Measurements from ENCODE around the gene PPP2CA. TPM values are rescaled to one million over a fixed set of nuclear protein-coding genes. Genes with fewer than 3 reads are reported as not detected.
"Not testable (repeated sequence)": the region's sequence is repeated elsewhere in the genome, so short reads cannot be mapped to it uniquely, and the experiment has no call there.

The PPP2CA gene
- total and polyA plus RNA-seq, 5 donors from 2014 or later: 221 to 276 (median 233) TPM

- Mint-ChIP-seq H3K27me3 (peaks cover 38% of the 10 kb centered on the region), H3K9me3 (peaks cover 0 to 12% (median 6%) of the 10 kb centered on the region in 7 donors), H3K27ac (peak overlapping the region in 1 of 3 donors; percentile 20)
- not testable (repeated sequence) for H3K36me3 Mint-ChIP-seq; H3K4me3 ChIP-seq (ENCODE audit: low read depth, low read length); H3K27me3 ChIP-seq (ENCODE audit: control insufficient read depth, insufficient read depth, low read length); H3K4me1 ChIP-seq (ENCODE audit: control insufficient read depth, insufficient read depth, low read length, poor library complexity, severe bottlenecking); ATAC-seq (ENCODE audit: low read depth in 2 of 2); H3K36me3 ChIP-seq (ENCODE audit: control insufficient read depth, insufficient read depth, low read length); H3K27ac ChIP-seq (ENCODE audit: insufficient read depth, low read length, poor library complexity, severe bottlenecking); DNase-seq; H3K9me3 ChIP-seq (ENCODE audit: control insufficient read depth in 2 of 2, low read length in 2 of 2); H3K4me1 Mint-ChIP-seq; H3K4me3 Mint-ChIP-seq
Observed at GRCh38 chr5:134262629-134263028, 36.8 kb upstream of the PPP2CA start.

DNA sequence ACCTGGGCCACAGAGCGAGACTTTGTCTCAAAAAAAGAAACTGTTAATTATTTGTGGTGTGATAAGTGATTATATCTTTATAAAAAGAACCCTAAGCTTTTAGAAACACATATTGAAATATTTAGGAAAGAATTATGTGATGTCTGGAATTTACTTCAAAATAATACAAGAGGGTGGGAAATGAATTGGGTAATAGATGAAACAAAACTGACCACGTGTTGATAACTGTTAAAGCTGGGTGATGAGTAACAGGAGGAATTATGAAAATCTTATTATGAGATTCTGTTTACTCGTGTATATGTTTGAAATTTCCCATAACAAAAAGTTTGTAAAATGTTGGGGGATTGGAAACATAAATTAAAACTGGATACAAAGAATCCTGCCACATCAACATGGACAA, 33.0 kb upstream of the PPP2CA start:
- H3K27me3 Mint-ChIP-seq: peaks cover 26% of the 10 kb centered on the region
- H3K9me3 ChIP-seq (ENCODE audit: control insufficient read depth in 2 of 2, low read length in 2 of 2): no peaks in the 10 kb centered on the region
- H3K27ac Mint-ChIP-seq: no peak overlapping the region
- no peaks in the 10 kb centered on the region for H3K4me1 ChIP-seq (ENCODE audit: control insufficient read depth, insufficient read depth, low read length, poor library complexity, severe bottlenecking)
- ATAC-seq (ENCODE audit: low read depth in 2 of 2): no peak
- H3K4me3 Mint-ChIP-seq: no peak overlapping the region
- H3K4me3 ChIP-seq (ENCODE audit: low read depth, low read length): no peak overlapping the region
- no peaks in the 10 kb centered on the region for H3K36me3 ChIP-seq (ENCODE audit: control insufficient read depth, insufficient read depth, low read length)
- no peaks in the 10 kb centered on the region for H3K36me3 Mint-ChIP-seq
- H3K27ac ChIP-seq (ENCODE audit: insufficient read depth, low read length, poor library complexity, severe bottlenecking): no peak overlapping the region
- DNase-seq: no peak
- H3K27me3 ChIP-seq (ENCODE audit: control insufficient read depth, insufficient read depth, low read length): no peaks in the 10 kb centered on the region
- peaks cover 0 to 7% (median 2%) of the 10 kb centered on the region in 7 donors for H3K9me3 Mint-ChIP-seq
- no peaks in the 10 kb centered on the region for H3K4me1 Mint-ChIP-seq

DNA sequence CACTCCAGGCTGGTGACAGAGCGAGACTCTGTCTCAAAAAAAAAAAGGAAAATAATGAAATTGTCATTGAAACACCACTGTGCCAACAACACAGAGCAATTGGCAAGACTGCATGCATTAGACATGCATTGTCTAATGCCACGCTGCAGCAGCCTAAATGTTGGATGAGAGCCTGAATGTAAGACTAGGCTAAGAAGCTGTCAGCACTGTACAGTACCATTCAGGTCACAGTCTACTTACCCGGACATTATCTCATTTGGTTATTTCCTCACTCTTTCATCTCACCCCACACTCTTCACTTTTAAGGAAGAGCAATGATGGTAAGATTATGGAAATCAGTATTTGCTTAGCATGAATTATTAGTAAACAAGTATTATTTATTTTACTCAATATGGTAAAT, 31.3 kb upstream of the PPP2CA start:
- peaks cover 0 to under 1% (median 0%) of the 10 kb centered on the region in 7 donors for H3K9me3 Mint-ChIP-seq
- Histone ChIP-seq H3K27ac (ENCODE audit: insufficient read depth, low read length, poor library complexity, severe bottlenecking) (no peak overlapping the region), H3K9me3 (ENCODE audit: control insufficient read depth in 2 of 2, low read length in 2 of 2) (no peaks in the 10 kb centered on the region), H3K4me3 (ENCODE audit: low read depth, low read length) (no peak overlapping the region), H3K4me1 (ENCODE audit: control insufficient read depth, insufficient read depth, low read length, poor library complexity, severe bottlenecking) (no peaks in the 10 kb centered on the region), H3K27me3 (ENCODE audit: control insufficient read depth, insufficient read depth, low read length) (peaks cover 2% of the 10 kb centered on the region), H3K36me3 (ENCODE audit: control insufficient read depth, insufficient read depth, low read length) (no peaks in the 10 kb centered on the region)
- ATAC-seq (ENCODE audit: low read depth in 2 of 2): no peak
- H3K4me3 Mint-ChIP-seq: no peak overlapping the region
- H3K4me1 Mint-ChIP-seq: no peaks in the 10 kb centered on the region
- H3K27me3 Mint-ChIP-seq: peaks cover 22% of the 10 kb centered on the region
- no peak for DNase-seq
- H3K27ac Mint-ChIP-seq: no peak overlapping the region
- no peaks in the 10 kb centered on the region for H3K36me3 Mint-ChIP-seq

DNA sequence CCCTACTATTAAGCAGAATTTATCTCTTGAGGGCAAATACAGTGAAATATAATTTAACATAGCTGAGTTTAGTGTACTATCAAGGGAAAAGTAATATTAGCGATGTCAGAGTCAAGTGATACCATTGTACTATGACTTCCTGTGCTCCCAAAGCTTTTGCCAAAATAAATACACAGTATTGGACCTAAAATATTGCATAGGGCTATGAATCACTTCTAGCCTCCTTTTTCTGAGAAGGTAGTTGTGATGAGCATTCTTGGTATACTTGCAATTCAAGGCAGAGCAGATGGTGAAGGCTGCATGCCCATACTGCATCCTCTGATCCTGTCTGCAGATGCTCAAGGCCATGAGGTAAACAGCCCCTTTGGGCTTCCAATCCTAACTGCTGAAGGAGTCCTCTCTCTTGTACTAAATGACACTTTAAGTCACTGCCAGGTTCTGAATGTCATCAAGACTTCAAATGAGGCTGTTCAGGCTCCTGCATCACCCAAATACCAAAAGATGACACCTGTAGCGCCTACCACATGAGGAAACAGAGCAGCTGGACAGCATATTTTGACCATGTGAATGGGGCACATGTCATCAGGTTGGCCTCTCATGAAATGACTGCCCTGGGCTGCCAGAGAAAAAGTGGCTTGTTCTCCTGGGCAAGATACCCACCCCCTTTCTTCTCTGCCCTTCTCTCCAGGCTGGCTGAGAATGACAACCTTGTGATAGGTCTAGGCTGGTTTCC, 29.7 kb upstream of the PPP2CA start:
- H3K27me3 Mint-ChIP-seq: peaks cover 23% of the 10 kb centered on the region
- no peaks in the 10 kb centered on the region for H3K9me3 Mint-ChIP-seq
- H3K4me3 Mint-ChIP-seq: no peak overlapping the region
- Histone ChIP-seq H3K4me3 (ENCODE audit: low read depth, low read length) (no peak overlapping the region), H3K36me3 (ENCODE audit: control insufficient read depth, insufficient read depth, low read length) (no peaks in the 10 kb centered on the region), H3K27me3 (ENCODE audit: control insufficient read depth, insufficient read depth, low read length) (peaks cover 2% of the 10 kb centered on the region), H3K27ac (ENCODE audit: insufficient read depth, low read length, poor library complexity, severe bottlenecking) (no peak overlapping the region), H3K9me3 (ENCODE audit: control insufficient read depth in 2 of 2, low read length in 2 of 2) (no peaks in the 10 kb centered on the region), H3K4me1 (ENCODE audit: control insufficient read depth, insufficient read depth, low read length, poor library complexity, severe bottlenecking) (no peaks in the 10 kb centered on the region)
- H3K36me3 Mint-ChIP-seq: no peaks in the 10 kb centered on the region
- H3K27ac Mint-ChIP-seq: no peak overlapping the region
- no peaks in the 10 kb centered on the region for H3K4me1 Mint-ChIP-seq
- DNase-seq: no peak
- ATAC-seq (ENCODE audit: low read depth in 2 of 2): no peak

DNA sequence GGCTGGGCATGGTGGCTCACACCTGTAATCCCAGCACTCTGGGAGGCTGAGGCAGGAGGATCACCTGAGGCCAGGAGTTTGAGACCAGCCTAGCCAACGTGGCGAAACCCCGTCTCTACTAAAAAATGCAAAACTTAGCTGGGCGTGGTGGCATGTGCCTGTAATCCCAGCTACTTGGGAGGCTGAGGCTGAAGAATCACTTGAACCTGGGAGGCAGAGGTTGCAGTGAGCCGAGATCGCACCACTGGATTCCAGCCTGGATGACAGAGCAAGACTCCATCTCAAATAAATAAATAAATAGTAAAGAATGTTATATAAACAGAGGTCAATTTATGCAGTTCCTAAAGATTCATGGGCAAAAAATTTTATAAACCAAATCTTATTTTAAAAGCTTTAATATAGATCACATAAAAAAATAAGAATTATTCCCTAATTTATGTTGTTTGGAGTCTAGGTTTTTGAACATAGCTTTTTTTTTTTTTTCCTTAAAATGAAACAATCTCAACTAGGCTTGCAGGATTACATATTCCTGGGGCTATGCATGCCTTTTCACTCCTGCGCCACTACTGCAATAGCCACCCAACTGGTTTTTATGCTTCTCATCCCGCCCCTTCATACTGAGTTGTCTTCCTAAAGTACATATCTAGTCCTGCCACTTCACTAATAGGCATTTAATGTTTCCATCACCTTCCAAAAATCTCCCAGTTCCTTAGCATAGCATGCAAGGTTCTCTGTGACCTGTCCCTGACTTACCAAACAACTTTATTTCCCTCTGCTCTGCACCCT, 27.7 kb upstream of the PPP2CA start:
- H3K27me3 Mint-ChIP-seq: peaks cover 11% of the 10 kb centered on the region
- not testable (repeated sequence) for H3K4me1 Mint-ChIP-seq; DNase-seq; H3K9me3 Mint-ChIP-seq; H3K4me3 ChIP-seq (ENCODE audit: low read depth, low read length); H3K36me3 Mint-ChIP-seq; H3K4me3 Mint-ChIP-seq; H3K27ac ChIP-seq (ENCODE audit: insufficient read depth, low read length, poor library complexity, severe bottlenecking); H3K36me3 ChIP-seq (ENCODE audit: control insufficient read depth, insufficient read depth, low read length); H3K27ac Mint-ChIP-seq; H3K27me3 ChIP-seq (ENCODE audit: control insufficient read depth, insufficient read depth, low read length); H3K4me1 ChIP-seq (ENCODE audit: control insufficient read depth, insufficient read depth, low read length, poor library complexity, severe bottlenecking); ATAC-seq (ENCODE audit: low read depth in 2 of 2); H3K9me3 ChIP-seq (ENCODE audit: control insufficient read depth in 2 of 2, low read length in 2 of 2)

- Histone ChIP-seq H3K4me3 (ENCODE audit: low read depth, low read length) (no peak overlapping the region), H3K9me3 (ENCODE audit: control insufficient read depth in 2 of 2, low read length in 2 of 2) (no peaks in the 10 kb centered on the region), H3K27ac (ENCODE audit: insufficient read depth, low read length, poor library complexity, severe bottlenecking) (no peak overlapping the region), H3K27me3 (ENCODE audit: control insufficient read depth, insufficient read depth, low read length) (peaks cover 2% of the 10 kb centered on the region), H3K4me1 (ENCODE audit: control insufficient read depth, insufficient read depth, low read length, poor library complexity, severe bottlenecking) (no peaks in the 10 kb centered on the region), H3K36me3 (ENCODE audit: control insufficient read depth, insufficient read depth, low read length) (no peaks in the 10 kb centered on the region)
- ATAC-seq (ENCODE audit: low read depth in 2 of 2): no peak
- Mint-ChIP-seq H3K27me3 (peaks cover 9% of the 10 kb centered on the region), H3K27ac (no peak overlapping the region), H3K36me3 (no peaks in the 10 kb centered on the region), H3K4me3 (no peak overlapping the region), H3K4me1 (no peaks in the 10 kb centered on the region), H3K9me3 (no peaks in the 10 kb centered on the region)
- no peak for DNase-seq
Observed at GRCh38 chr5:134252671-134253070, 26.8 kb upstream of the PPP2CA start.

DNA sequence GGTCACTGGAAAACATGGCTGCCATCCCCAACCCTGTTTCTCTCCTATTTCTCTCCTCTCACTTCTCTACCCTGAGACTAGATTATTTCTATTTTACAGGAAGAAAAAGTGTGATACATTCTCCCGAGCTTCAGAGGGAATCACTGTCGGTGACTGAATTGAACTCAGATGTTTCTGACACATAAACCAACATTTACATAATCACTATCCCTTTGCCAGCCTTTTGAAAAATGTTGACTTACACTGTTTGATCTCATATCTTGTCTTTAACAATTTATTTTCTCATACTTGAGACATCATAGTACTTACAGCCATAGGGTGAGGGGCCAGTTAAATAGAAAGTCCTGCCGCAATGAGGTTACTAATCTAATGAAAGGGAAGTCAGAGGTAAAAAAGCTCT, 25.1 kb upstream of the PPP2CA start:
- Mint-ChIP-seq H3K27me3 (peaks cover 9% of the 10 kb centered on the region), H3K4me1 (no peaks in the 10 kb centered on the region), H3K36me3 (no peaks in the 10 kb centered on the region), H3K4me3 (no peak overlapping the region), H3K9me3 (no peaks in the 10 kb centered on the region), H3K27ac (no peak overlapping the region)
- Histone ChIP-seq H3K4me1 (ENCODE audit: control insufficient read depth, insufficient read depth, low read length, poor library complexity, severe bottlenecking) (no peaks in the 10 kb centered on the region), H3K36me3 (ENCODE audit: control insufficient read depth, insufficient read depth, low read length) (no peaks in the 10 kb centered on the region), H3K9me3 (ENCODE audit: control insufficient read depth in 2 of 2, low read length in 2 of 2) (no peaks in the 10 kb centered on the region), H3K27me3 (ENCODE audit: control insufficient read depth, insufficient read depth, low read length) (peaks cover 4% of the 10 kb centered on the region), H3K4me3 (ENCODE audit: low read depth, low read length) (no peak overlapping the region), H3K27ac (ENCODE audit: insufficient read depth, low read length, poor library complexity, severe bottlenecking) (no peak overlapping the region)
- ATAC-seq (ENCODE audit: low read depth in 2 of 2): no peak
- DNase-seq: no peak

All from CD4-positive, CD25-positive, alpha-beta regulatory T cell (primary cell).